GM12878 (cell line): Measurements from ENCODE around the gene CCDC15. TPM values are rescaled to one million over a fixed set of nuclear protein-coding genes. Genes with fewer than 3 reads are reported as not detected.

ENCODE experiments used
- ATAC-seq: fragments of 200-7000 bp; cut with Tn5 transposase; 3 replicates; pipeline ENCODE4 v1.9.1; 2020; ENCODE audit warnings: mild to moderate bottlenecking, moderate library complexity
- BruUV-seq: library from RNA; stranded (reverse); fragments of 400-500 nt; replicated peaks from 2 replicates; lab custom pipeline; 2021; lab: Mats Ljungman, UMichigan
- CTCF ChIA-PET: fragments of 300-600 bp; sonication (Branson Sonifier 250); formaldehyde crosslinking; extraction: SDS; loops from one replicate; lab custom pipeline; 2021; ENCODE audit warnings: inconsistent platforms; lab: Yijun Ruan, JAX
- POLR2A ChIA-PET: fragments of 350-600 bp; formaldehyde crosslinking; extraction: SDS; loops from one replicate; lab custom pipeline; 2021; ENCODE audit warnings: inconsistent platforms; lab: Charles Lee
- RAD21 ChIA-PET: fragments of 300-600 bp; sonication (Branson Sonifier 250); formaldehyde crosslinking; loops from one replicate; lab custom pipeline; 2023; ENCODE audit warnings: antibody characterized with exemption; ENCODE audit not compliant: unreplicated experiment; lab: Charles Lee
- SMC1A ChIA-PET: fragments of 300-600 bp; sonication (Branson Sonifier 250); formaldehyde crosslinking; loops from one replicate; lab custom pipeline; 2023; ENCODE audit not compliant: unreplicated experiment, uncharacterized antibody; lab: Charles Lee
- DNase-seq: peaks from one replicate; pipeline ENCODE4 v3.0.0-alpha.2; 2011; ENCODE audit warnings: low read depth, low spot score
- FAIRE-seq: peaks from 3 replicates; lab custom pipeline; 2011; peaks lifted over from hg19 to GRCh38; lab: Jason Lieb, UNC
- H2AFZ ChIP-seq: 2 replicates; pipeline ENCODE4 v1.6.0; 2011; ENCODE audit warnings: low read depth, low read length, control low read depth; ENCODE audit not compliant: control insufficient read depth
- H3K27ac ChIP-seq: 2 replicates; pipeline ENCODE4 v1.5.1; 2011; ENCODE audit warnings: control low read depth; ENCODE audit not compliant: control insufficient read depth, insufficient read depth
- H3K27me3 ChIP-seq, 2 experiments: replicated peaks in 1 of 2; 2 replicates each; pipeline versions ENCODE4 v1.6.0 to v1.6.1; 2011; ENCODE audit warnings: low read length in 1 of 2; ENCODE audit not compliant: control insufficient read depth in 2 of 2, insufficient read depth in 2 of 2
- H3K36me3 ChIP-seq, 2 experiments: 2 replicates each; pipeline ENCODE4 v1.5.1; 2011; ENCODE audit warnings: low read length in 1 of 2; ENCODE audit not compliant: control insufficient read depth in 2 of 2, insufficient read depth in 2 of 2
- H3K4me1 ChIP-seq: 2 replicates; pipeline ENCODE4 v1.6.1; 2011; ENCODE audit warnings: mild to moderate bottlenecking, low read length, moderate library complexity, mixed read lengths; ENCODE audit not compliant: control insufficient read depth, insufficient read depth
- H3K4me2 ChIP-seq: 2 replicates; pipeline ENCODE4 v1.6.0; 2011; ENCODE audit warnings: control low read depth; ENCODE audit not compliant: control insufficient read depth, insufficient read depth
- H3K4me3 ChIP-seq: fragments of 200-600 bp; sonication (generic); 2 replicates; pipeline ENCODE4 v1.5.1; 2016
- H3K79me2 ChIP-seq: 2 replicates; pipeline ENCODE4 v1.6.0; 2011; ENCODE audit warnings: low read length; ENCODE audit not compliant: control insufficient read depth, insufficient read depth
- H3K9ac ChIP-seq: 2 replicates; pipeline ENCODE4 v1.8.0; 2011; ENCODE audit warnings: low read length, control low read depth, mixed read lengths; ENCODE audit not compliant: control insufficient read depth, insufficient read depth
- H3K9me3 ChIP-seq: replicated peaks from 3 replicates; pipeline ENCODE4 v1.5.1; 2011; ENCODE audit warnings: mild to moderate bottlenecking, low read length; ENCODE audit not compliant: control insufficient read depth, insufficient read depth
- H4K20me1 ChIP-seq: 2 replicates; pipeline ENCODE4 v1.6.0; 2011; ENCODE audit not compliant: control insufficient read depth, insufficient read depth
- ATF3 ChIP-seq: IDR thresholded peaks from 2 replicates; pipeline ENCODE4 v1.6.1; 2011; ENCODE audit warnings: low read depth, mild to moderate bottlenecking, low read length, moderate library complexity, borderline replicate concordance; ENCODE audit errors: extremely low read depth
- EED ChIP-seq: sonication (generic); IDR thresholded peaks from 2 replicates; pipeline ENCODE4 v1.6.1; 2016; ENCODE audit warnings: antibody characterized with exemption, low read depth
- MEF2A ChIP-seq: IDR thresholded peaks from 2 replicates; pipeline ENCODE4 v1.6.1; 2011; ENCODE audit warnings: low read depth, mild to moderate bottlenecking, low read length, moderate library complexity; ENCODE audit not compliant: insufficient read depth
- MYC ChIP-seq: IDR thresholded peaks from 2 replicates; pipeline ENCODE4 v1.6.1; 2011; ENCODE audit warnings: mild to moderate bottlenecking, low read length, moderate library complexity, inconsistent platforms; ENCODE audit not compliant: insufficient read depth, insufficient replicate concordance, insufficient read length, severe bottlenecking
- PKNOX1 ChIP-seq: fragments of 450-650 bp; IDR thresholded peaks from 2 replicates; pipeline ENCODE4 v1.6.1; 2016; ENCODE audit warnings: mild to moderate bottlenecking
- SMAD5 ChIP-seq: IDR thresholded peaks from 2 replicates; pipeline ENCODE4 v1.6.1; 2016; ENCODE audit warnings: antibody characterized with exemption, low read depth
- ZBED1 ChIP-seq: IDR thresholded peaks from 2 replicates; pipeline ENCODE4 v1.6.1; 2016; ENCODE audit warnings: borderline replicate concordance
- ZBTB4 ChIP-seq: fragments of 450-650 bp; formaldehyde crosslinking; IDR thresholded peaks from 2 replicates; pipeline ENCODE4 v1.4.0; 2022; ENCODE audit warnings: mild to moderate bottlenecking, moderate library complexity
- ZBTB40 ChIP-seq: fragments of 450-650 bp; IDR thresholded peaks from 2 replicates; pipeline ENCODE4 v1.6.1; 2016; ENCODE audit warnings: mild to moderate bottlenecking, moderate library complexity, borderline replicate concordance
- ZNF24 ChIP-seq: fragments of 450-650 bp; IDR thresholded peaks from 2 replicates; pipeline ENCODE4 v1.6.1; 2017; ENCODE audit warnings: antibody characterized with exemption, mild to moderate bottlenecking
- ZNF687 ChIP-seq: fragments of 450-650 bp; IDR thresholded peaks from 2 replicates; pipeline ENCODE4 v1.6.1; 2017; ENCODE audit warnings: mild to moderate bottlenecking, moderate library complexity
- WGBS: methylation state at CpG from one replicate; pipeline ENCODE4 v1.1.6; 2016; ENCODE audit warnings: low lambda C conversion rate; ENCODE audit not compliant: insufficient replicate concordance, insufficient coverage; ENCODE audit errors: missing lambda C conversion rate; 5-methylcytosine and 5-hydroxymethylcytosine counted together
- in situ Hi-C: fragments of 300-500 bp; cut with MboI; formaldehyde crosslinking; loops from 9 replicates; pipeline ENCODE4 v1.14.3; 2018; ENCODE audit warnings: mixed read lengths
- intact Hi-C: fragments of 100-400 bp; cut with micrococcal nuclease; formaldehyde crosslinking; loops from one replicate; pipeline ENCODE4 v1.14.2; 2022; ENCODE audit not compliant: unreplicated experiment
- polyA plus RNA-seq, 11 experiments: library from polyadenylated mRNA; depleted of rRNA in 4 of 11; unstranded in 6 of 11; stranded (reverse) in 5 of 11; fragments of >200 nt; fragmentation: Nextera tagmentation in 4 of 11; fragmentation: Illumina TruSeq in 1 of 11; extraction: Ambion mirVana in 4 of 11; extraction: Trizol in 1 of 11; gene quantifications; 1 replicate in 1 of 11; 2 replicates in 10 of 11; pipeline versions ENCODE4 v1.2.1 to v1.2.3, GENCODE V29; 2011 to 2016; ENCODE audit warnings: inconsistent platforms in 2 of 11, missing spikeins in 2 of 11, low read depth in 1 of 11
- total RNA-seq, 4 experiments: library from RNA; depleted of rRNA in 3 of 4; stranded (reverse); fragments of >200 nt in 3 of 4; fragmentation: Illumina TruSeq in 1 of 4; extraction: Trizol in 1 of 4; gene quantifications; 2 replicates each; pipeline versions ENCODE4 v1.2.1 to v1.2.3, GENCODE V29; 2013 to 2021

Gene CCDC15
- total and polyA plus RNA-seq, 10 of the 15 experiments (the other 5 are each of a cell fraction or from before 2014, with no cell fraction given) = 2.0 to 5.3 (median 3.3) TPM

- DNase-seq (no peak), ATAC-seq (no peak), FAIRE-seq (no peak)
- no TSS peak for BruUV-seq
- H3K27ac ChIP-seq = no peak overlapping the region
- no peak overlapping the region for H3K4me3 ChIP-seq
- ChIA-PET SMC1A (no interaction called here), RAD21 (no interaction called here), POLR2A (no interaction called here), CTCF (no interaction called here)
- H3K4me1 ChIP-seq = no peaks in the 10 kb centered on the region
- no peaks in the 10 kb centered on the region for H4K20me1 ChIP-seq
- H3K27me3 ChIP-seq = no peaks in the 10 kb centered on the region
- in situ Hi-C loops = no loop called here
- no peaks in the 10 kb centered on the region for H3K36me3 ChIP-seq
- 100% methylated on average over 2 of the region's 2 CpGs for WGBS
- H3K4me2 ChIP-seq = no peak overlapping the region
- intact Hi-C loops = no loop called here
- H2AFZ ChIP-seq = no peak overlapping the region
- no peaks in the 10 kb centered on the region for H3K79me2 ChIP-seq
- no peak overlapping the region for H3K9ac ChIP-seq
- peaks cover 3% of the 10 kb centered on the region; the same call in 2 of the 3 replicates for H3K9me3 ChIP-seq
- TF ChIP-seq ZNF24 (no peak), SMAD5 (no peak), ZBTB40 (no peak), ZBTB4 (CRISPR knock-in tag) (no peak), ZBED1 (no peak), PKNOX1 (no peak), MYC (no peak), MEF2A (no peak), ZNF687 (no peak), ATF3 (no peak), EED (no peak)
Observed at GRCh38 chr11:124977006-124977405, 23.0 kb downstream of the CCDC15 start.
